Neural cell (in vitro differentiated cells): ENCODE results near the gene GUCA2A.

Experiments
- EP300 ChIP-seq: fragments of 450-650 bp; conservative IDR thresholded peaks from 2 replicates; pipeline ENCODE4 v1.6.1; 2014; ENCODE audit warnings: antibody characterized with exemption, mild to moderate bottlenecking, moderate library complexity; ENCODE audit not compliant: poor library complexity, severe bottlenecking
- EZH2 ChIP-seq: fragments of 200-600, 300-800 bp; shearing (Covaris generic), sonication (generic); IDR thresholded peaks from 2 replicates; pipeline ENCODE4 v1.6.1; 2014; ENCODE audit warnings: antibody characterized with exemption, low read length, borderline replicate concordance, mild to moderate bottlenecking; ENCODE audit not compliant: insufficient read depth, poor library complexity, severe bottlenecking
- MXI1 ChIP-seq: fragments of 450-650 bp; conservative IDR thresholded peaks from 2 replicates; pipeline ENCODE4 v1.6.1; 2014; ENCODE audit warnings: antibody characterized with exemption, mild to moderate bottlenecking; ENCODE audit not compliant: poor library complexity, severe bottlenecking
- POLR2AphosphoS5 ChIP-seq: IDR thresholded peaks from 2 replicates; pipeline ENCODE4 v1.6.1; 2012
- RAD21 ChIP-seq: fragments of 450-650 bp; conservative IDR thresholded peaks from 2 replicates; pipeline ENCODE4 v1.6.1; 2014; ENCODE audit warnings: antibody characterized with exemption, mild to moderate bottlenecking, moderate library complexity
- SMC3 ChIP-seq: fragments of 450-650 bp; conservative IDR thresholded peaks from 2 replicates; pipeline ENCODE4 v1.6.1; 2014; ENCODE audit warnings: antibody characterized with exemption, mild to moderate bottlenecking, moderate library complexity; ENCODE audit not compliant: poor library complexity
- TAF1 ChIP-seq: IDR thresholded peaks from 2 replicates; pipeline ENCODE4 v1.6.1; 2012; ENCODE audit warnings: low read depth
- TF ChIP-seq, protein P1 (sequence below): IDR thresholded peaks from 2 replicates; pipeline ENCODE4 v1.6.1; 2012; ENCODE audit warnings: borderline replicate concordance
- TF ChIP-seq, protein P2 (sequence below): fragments of 450-650 bp; IDR thresholded peaks from 2 replicates; pipeline ENCODE4 v1.5.1; 2014; ENCODE audit warnings: antibody characterized with exemption, mild to moderate bottlenecking, moderate library complexity; ENCODE audit not compliant: poor library complexity, severe bottlenecking

- TF ChIP-seq, protein P1, sequence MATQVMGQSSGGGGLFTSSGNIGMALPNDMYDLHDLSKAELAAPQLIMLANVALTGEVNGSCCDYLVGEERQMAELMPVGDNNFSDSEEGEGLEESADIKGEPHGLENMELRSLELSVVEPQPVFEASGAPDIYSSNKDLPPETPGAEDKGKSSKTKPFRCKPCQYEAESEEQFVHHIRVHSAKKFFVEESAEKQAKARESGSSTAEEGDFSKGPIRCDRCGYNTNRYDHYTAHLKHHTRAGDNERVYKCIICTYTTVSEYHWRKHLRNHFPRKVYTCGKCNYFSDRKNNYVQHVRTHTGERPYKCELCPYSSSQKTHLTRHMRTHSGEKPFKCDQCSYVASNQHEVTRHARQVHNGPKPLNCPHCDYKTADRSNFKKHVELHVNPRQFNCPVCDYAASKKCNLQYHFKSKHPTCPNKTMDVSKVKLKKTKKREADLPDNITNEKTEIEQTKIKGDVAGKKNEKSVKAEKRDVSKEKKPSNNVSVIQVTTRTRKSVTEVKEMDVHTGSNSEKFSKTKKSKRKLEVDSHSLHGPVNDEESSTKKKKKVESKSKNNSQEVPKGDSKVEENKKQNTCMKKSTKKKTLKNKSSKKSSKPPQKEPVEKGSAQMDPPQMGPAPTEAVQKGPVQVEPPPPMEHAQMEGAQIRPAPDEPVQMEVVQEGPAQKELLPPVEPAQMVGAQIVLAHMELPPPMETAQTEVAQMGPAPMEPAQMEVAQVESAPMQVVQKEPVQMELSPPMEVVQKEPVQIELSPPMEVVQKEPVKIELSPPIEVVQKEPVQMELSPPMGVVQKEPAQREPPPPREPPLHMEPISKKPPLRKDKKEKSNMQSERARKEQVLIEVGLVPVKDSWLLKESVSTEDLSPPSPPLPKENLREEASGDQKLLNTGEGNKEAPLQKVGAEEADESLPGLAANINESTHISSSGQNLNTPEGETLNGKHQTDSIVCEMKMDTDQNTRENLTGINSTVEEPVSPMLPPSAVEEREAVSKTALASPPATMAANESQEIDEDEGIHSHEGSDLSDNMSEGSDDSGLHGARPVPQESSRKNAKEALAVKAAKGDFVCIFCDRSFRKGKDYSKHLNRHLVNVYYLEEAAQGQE, result no peak
- TF ChIP-seq MXI1 (no peak), EZH2 (no peak), SMC3 (no peak), EP300 (no peak), POLR2AphosphoS5 (no peak), TAF1 (no peak), RAD21 (no peak)
- TF ChIP-seq, protein P2, sequence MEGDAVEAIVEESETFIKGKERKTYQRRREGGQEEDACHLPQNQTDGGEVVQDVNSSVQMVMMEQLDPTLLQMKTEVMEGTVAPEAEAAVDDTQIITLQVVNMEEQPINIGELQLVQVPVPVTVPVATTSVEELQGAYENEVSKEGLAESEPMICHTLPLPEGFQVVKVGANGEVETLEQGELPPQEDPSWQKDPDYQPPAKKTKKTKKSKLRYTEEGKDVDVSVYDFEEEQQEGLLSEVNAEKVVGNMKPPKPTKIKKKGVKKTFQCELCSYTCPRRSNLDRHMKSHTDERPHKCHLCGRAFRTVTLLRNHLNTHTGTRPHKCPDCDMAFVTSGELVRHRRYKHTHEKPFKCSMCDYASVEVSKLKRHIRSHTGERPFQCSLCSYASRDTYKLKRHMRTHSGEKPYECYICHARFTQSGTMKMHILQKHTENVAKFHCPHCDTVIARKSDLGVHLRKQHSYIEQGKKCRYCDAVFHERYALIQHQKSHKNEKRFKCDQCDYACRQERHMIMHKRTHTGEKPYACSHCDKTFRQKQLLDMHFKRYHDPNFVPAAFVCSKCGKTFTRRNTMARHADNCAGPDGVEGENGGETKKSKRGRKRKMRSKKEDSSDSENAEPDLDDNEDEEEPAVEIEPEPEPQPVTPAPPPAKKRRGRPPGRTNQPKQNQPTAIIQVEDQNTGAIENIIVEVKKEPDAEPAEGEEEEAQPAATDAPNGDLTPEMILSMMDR, result no peak
Measured at GRCh38 chr1:42183210-42183956, 18.8 kb upstream of the GUCA2A start.
